ENCODE results near the gene ZCCHC13.
"Not testable (repeated sequence)": the region's sequence is repeated elsewhere in the genome, so short reads cannot be mapped to it uniquely, and the experiment has no call there.

Gene ZCCHC13

DNA sequence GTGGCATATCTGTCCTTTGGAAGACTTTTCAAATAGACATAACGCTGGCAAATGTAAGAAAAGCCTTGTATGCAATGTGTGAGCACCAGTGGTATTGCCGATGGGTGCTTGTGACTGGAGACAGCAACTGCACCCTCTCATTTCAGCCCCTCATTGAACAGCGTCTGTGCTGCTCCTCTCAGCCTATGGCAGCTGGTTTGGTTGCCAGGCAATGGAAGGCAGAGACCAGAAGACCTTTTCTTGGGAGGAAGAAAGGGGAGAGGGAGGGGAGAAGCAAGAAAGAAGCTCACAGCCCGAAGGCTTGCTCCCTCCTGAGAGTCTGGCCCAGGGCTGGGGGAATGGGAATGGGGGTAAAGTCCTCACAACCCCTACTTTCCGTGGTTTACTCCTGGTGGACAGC, 20.2 kb downstream of the ZCCHC13 start:
- no peak for DNase-seq (ENCODE audit: low spot score)

DNA sequence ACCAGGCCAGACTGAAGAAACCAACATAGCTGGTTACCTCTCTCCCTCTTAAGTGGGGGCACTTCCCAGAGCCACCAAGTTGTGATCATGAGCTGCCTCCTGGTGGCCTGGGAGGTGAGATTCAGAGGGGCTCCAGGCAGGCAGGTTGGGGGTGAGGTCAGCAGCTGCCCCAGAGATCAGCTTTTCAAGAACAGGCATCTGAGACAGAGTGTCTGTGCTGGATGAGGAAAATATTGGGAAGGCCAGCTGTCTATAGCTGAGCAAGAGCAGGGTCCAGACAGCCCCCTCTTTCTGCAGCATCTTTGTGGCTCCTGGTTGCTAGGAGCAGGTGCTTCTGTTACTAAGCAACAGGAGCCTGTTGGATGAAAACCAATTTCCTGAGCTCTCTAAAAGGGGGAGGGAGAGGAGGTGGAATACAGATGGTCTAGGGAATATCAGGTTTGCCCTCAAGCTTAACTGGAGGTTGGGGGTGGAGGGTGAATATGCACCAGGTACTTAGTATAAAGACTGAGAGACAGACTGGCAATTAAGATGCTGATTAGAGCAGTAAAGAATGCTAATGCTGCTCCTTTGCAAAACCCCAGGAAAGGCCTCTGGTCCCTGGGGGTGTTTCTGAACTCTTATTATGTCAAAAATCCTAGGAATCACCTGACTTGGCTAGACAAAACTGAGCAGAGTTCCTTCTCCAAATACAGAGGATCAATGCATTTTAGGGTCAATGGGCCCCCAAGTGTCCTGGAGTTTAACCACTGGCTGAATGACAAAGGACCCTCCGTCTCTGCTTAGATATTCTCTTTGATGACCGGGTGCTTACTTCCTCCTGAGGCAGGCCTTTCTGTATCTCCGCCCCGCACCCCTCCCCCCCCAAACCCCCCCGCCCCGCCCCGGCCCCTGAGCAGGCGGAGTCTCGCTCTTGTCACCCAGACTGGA, 21.4 kb downstream of the ZCCHC13 start:
- no peak for DNase-seq (ENCODE audit: low spot score)

DNA sequence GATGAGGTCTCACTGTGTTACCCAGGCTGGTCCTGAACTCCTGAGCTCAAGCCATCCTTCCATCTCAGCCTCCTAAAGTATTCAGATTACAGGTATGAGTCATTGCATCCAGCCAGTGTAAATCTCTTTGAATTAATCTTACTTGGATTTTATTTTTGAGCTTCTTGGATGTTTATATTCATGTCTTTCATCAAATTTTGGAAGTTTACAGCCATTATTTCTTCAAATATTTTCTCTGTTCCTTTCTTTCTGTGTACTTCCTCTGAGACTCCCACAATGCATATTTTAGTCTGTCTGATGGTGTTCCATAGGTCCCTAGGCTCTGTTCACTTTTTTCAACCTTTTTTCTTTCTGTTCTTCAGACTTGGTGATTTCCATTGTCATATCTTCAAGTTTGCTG, 34.9 kb downstream of the ZCCHC13 start:
- no peak for DNase-seq (ENCODE audit: low spot score)

DNA sequence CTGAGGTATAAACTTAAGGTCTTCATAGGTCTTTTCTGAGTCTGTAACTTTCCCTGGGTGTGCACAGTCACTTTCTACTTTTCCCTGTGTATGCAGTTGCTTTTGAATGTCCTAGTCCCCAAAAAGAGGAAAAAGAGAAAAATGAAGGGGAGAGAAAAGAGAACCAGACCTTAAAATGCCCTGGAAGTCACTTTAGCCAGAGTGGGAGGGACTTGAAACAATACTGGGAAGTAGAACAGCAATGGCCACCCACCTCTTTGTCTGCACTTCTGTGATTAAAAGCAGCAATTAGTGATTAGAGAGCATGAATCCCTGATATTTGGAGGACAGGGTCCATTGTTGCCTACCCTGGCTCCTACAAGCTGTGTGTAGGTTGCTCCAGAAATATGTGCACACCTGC, 36.1 kb downstream of the ZCCHC13 start:
- DNase-seq (ENCODE audit: low spot score) = no peak

DNA sequence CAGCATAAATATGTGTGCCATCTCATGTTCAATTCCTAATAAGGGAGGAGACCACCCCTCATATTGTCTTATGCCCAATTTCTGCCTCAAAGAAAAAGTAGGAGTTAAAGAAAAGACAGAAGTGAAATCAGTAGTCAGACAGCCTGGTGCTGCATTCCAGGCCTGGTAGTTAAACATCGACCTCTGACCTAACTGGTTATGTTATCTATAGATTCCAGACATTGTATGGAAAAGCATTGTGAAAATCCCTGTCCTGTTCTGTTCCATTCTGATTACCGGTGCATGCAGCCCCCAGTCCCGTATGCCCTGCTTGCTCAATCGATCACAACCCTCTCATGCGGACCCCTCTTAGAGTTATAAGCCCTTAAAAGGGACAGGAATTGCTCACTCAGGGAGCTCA, 38.2 kb downstream of the ZCCHC13 start:
- DNase-seq (ENCODE audit: low spot score) = not testable (repeated sequence)

DNA sequence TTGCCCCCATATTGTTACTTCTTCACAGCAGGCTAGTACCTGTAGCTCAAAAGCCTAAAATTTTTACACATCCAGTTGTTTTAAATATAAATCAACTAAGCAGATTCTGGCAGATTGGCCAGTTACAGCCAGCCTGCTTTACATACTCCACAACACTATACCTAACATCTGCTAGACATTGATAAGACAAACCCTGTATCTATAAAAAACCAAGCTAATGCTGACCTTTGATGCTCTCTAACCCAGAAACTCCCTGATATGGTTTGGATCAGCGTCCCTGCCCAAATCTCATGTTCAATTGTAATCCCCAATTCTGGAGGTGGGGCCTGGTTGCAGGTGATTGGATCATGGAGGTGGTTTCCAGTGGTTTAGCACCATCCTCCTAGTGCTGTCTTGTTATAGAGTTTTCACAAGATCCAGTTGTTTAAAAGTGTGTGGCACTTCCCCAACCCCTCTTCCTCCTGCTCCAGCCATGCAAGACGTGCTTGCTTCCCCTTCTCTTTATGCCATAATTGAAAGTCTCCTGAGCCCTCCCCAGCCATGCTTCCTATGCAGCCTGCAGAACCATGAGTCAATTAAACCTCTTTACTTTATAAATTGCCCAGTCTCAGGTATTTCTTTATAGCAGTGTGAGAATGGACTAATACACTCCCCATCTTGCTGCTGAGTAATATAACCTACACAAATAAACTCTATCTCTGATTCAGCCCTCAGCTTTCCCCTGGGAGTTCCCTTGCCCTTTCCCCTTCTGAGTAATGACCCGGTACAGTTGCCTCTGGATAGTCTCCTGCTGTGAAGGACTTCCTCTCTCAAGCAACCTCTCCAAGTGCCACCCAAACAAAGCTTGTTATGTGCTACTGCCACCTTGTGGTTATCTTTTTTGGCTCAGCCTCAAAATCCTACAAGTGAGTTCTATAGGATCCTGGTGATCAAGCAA, 39.6 kb downstream of the ZCCHC13 start:
- peak; percentile 62 for DNase-seq (ENCODE audit: low spot score)

DNA sequence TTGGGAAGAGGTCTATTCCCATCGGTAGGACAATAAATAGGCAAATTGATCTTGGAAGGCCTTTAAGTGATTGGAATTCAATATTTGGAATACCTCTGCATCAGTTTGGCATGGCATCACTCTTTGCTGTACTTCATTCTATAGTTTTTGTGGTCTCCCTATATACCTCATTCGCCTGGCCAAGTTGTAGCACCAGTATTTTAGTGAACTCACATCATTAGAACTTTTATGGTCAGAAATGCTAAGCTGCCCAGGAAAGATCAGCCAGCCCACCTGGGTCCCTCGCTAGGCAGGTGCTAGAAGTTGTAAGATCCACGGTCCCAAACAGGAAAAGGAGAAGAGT, 40.3 kb downstream of the ZCCHC13 start:
- no peak for DNase-seq (ENCODE audit: low spot score)

DNA sequence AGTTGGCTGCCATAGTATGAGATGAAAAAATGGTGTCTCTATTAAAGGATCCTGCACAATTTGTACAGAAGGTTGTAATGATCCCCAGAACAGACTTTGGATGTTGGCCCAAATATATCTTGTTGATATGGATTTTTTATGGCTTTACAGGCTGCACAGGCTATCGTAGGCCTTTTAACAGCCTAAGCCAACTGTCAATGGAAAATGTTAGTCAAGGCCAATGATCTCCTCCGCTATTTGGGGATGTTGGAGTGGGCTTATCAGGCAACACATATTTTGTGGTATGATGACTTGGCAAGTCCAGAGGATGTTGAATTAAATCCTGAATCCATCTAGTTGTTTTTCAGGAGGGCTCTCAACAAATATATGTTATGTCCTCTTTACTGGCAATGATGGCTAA, 42.1 kb downstream of the ZCCHC13 start:
- DNase-seq (ENCODE audit: low spot score) = no peak

DNA sequence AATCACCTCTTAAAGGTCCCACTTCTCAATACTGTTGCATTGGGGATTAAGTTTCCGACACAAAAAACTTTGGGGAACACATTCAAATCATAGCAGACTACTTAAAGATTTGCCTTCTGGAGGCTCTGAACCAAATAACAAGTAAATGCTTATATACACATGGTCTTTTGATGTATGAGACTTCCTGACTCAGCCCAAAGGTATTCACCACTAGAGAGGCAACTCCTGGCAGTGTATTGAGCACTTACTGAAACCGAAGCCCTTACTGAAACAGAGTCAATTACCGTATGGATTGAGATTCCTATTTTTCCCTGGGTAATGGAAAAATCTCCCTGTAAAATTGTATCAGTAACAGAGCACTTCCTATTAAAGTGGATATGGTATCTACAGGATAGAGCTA, 45.4 kb downstream of the ZCCHC13 start:
- DNase-seq (ENCODE audit: low spot score) = no peak

DNA sequence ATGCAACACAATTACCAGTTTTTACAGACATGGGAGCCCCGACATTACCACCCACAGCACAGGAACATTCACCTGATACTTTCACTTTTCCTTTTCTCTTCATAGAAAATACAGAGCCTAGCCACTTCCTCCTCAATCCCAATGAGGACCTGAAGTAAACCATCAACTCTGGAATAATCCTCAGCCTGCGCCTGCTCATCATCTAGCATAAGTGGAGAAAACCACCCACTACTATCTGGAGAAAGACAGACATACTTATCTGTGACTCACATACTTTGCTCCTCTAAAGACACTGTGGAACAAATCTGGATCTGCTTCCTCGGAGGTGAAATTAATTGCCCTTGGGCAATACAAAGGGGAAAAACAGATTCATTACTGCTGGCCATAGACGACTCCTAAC, 47.8 kb downstream of the ZCCHC13 start:
- DNase-seq (ENCODE audit: low spot score) = no peak

DNA sequence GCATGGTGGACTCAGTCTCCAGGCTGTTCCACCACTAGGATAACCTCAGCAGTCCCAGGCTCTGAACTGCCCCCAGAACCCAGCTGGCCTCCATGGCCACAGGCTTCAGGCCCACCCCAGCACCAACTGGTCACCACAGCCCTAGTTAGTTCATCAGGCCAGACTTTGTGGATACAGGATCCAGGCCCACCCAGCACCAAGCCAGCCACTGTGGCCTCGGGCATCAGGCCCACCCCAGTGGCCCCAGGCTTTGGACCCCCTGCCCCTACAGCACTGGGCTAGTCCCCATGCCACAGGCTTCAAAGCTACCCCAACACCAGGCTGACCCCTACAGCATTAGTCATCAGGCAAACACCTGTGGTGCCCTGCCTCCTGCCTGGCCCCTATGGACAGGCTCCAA, 50.0 kb downstream of the ZCCHC13 start:
- DNase-seq (ENCODE audit: low spot score) = no peak

All from hematopoietic multipotent progenitor cell treated with erythropoietin and hydrocortisone succinate and interleukin-3 and kit ligand, for 15 days (in vitro differentiated cells).